ENCODE results near the gene PKM. TPM values are rescaled to one million over a fixed set of nuclear protein-coding genes. Genes with fewer than 3 reads are reported as not detected.

PKM gene
- total RNA-seq, 1 donor from 2014 or later, result 452 TPM

GRCh38 chr15:72238586-72238985 is 7.6 kb upstream of the PKM start:
- Mint-ChIP-seq H3K27ac (no peak overlapping the region), H3K27me3 (ENCODE audit: low read depth) (no peaks in the 10 kb centered on the region), H3K4me3 (no peak overlapping the region)

DNA sequence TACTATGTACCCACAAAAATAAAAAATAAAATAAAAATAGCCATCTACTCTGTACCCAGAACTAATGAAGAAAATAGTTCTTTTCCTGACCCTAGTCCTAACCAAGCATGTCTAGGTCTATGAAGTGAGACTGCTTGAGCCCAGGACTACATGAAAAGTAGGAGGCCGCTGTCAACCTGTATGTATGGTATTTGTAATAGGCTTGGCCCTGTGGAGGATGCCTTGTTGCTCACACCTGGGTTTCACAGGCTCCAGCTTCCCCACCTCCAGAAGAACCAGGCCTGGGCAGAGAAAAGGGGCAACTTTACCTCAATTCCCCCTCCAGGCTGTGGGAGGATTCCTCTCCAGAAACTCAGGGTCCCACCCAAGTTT is 6.8 kb upstream of the PKM start:
- Mint-ChIP-seq H3K27ac (no peak overlapping the region), H3K27me3 (ENCODE audit: low read depth) (no peaks in the 10 kb centered on the region), H3K4me3 (no peak overlapping the region), H3K4me1 (peaks cover 2% of the 10 kb centered on the region), H3K36me3 (peaks cover 18% of the 10 kb centered on the region), H3K9me3 (no peaks in the 10 kb centered on the region)
- no peak for DNase-seq (ENCODE audit: low spot score in 2 of 2, unreplicated experiment in 2 of 2)
- TF ChIP-seq, protein P1, sequence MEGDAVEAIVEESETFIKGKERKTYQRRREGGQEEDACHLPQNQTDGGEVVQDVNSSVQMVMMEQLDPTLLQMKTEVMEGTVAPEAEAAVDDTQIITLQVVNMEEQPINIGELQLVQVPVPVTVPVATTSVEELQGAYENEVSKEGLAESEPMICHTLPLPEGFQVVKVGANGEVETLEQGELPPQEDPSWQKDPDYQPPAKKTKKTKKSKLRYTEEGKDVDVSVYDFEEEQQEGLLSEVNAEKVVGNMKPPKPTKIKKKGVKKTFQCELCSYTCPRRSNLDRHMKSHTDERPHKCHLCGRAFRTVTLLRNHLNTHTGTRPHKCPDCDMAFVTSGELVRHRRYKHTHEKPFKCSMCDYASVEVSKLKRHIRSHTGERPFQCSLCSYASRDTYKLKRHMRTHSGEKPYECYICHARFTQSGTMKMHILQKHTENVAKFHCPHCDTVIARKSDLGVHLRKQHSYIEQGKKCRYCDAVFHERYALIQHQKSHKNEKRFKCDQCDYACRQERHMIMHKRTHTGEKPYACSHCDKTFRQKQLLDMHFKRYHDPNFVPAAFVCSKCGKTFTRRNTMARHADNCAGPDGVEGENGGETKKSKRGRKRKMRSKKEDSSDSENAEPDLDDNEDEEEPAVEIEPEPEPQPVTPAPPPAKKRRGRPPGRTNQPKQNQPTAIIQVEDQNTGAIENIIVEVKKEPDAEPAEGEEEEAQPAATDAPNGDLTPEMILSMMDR (IDR thresholded peaks at IDR 0.05; ENCODE audit: unreplicated experiment), result no peak

More at GRCh38 chr15:72238586-72238985, 7.6 kb upstream of the PKM start:
- TF ChIP-seq, protein P1 (IDR thresholded peaks at IDR 0.05; ENCODE audit: unreplicated experiment), result no peak
- Mint-ChIP-seq H3K4me1 (no peaks in the 10 kb centered on the region), H3K36me3 (peaks cover 21% of the 10 kb centered on the region), H3K9me3 (no peaks in the 10 kb centered on the region)
- no peak for DNase-seq (ENCODE audit: low spot score in 2 of 2, unreplicated experiment in 2 of 2)

DNA sequence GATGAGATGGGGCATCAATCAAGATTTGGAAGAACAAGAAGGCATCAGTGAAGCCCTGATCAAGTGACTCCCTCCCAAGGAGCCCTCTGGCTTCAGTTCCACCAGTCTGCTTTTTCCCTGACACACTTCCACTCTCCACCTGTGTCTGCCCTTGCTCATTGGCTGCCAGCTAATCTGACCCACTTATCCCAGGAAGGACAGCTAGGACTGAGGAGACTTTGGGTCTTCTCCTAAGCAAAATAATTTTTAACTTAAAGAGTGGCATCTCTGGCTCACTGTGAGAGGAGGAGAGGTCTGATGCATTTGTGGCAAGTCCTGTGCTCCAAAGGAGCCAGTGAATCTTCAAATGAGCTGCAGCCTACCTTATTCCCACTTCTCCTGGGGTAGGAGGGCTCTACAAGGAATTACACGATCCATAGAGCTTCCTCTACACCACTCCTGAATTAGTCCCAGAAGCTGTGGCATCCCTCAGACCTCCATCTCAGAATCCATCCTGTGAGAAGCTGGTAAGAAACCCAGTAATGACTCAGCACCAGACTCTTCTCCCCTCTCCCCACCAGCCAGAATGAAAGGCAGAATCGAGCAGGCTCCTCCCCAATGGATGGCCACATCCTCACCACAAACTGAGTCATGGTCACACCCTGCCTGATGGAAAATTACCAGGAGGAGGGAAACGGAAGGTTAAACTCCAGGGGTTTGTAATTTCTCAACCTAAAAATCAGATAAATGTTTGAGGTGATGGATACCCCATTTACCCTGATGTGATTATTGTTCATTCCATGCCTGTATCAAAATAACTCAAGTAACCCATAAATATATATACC is 6.3 kb upstream of the PKM start:
- TF ChIP-seq, protein P1 (IDR thresholded peaks at IDR 0.05; ENCODE audit: unreplicated experiment), result no peak
- Mint-ChIP-seq H3K36me3 (peaks cover 12% of the 10 kb centered on the region), H3K27ac (no peak overlapping the region), H3K9me3 (no peaks in the 10 kb centered on the region), H3K4me1 (peaks cover 8% of the 10 kb centered on the region), H3K27me3 (ENCODE audit: low read depth) (no peaks in the 10 kb centered on the region), H3K4me3 (no peak overlapping the region)
- DNase-seq (ENCODE audit: low spot score in 2 of 2, unreplicated experiment in 2 of 2), result no peak

DNA sequence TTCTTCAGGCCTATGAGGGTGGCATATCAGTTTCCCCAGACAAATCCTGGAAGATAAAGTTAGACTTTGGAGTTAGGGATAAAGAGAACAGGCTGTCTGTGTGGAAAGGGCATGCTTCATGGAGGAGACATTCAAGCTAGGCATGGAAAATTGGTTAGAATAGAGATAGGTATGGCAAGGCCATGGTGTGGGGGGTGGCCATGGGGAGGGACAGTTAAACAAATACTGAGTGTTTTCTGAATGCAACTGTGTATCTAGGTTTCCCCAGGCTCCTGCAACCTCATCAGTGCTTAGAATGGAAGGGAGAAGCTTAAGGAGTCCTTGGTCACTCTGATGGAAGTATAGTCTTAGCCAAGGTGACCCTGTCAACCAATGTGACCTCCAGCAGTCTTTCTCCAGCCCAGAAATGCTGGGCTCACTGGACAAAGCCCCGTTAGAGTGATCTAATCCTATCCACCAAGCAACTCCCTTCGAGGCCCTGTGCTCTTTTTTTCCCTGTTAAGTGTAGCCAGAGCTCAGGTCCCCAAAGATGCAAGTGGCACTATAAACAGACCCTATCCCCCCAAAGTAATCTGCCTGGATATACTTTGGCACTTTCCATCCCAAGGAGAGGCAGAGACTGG is 5.5 kb upstream of the PKM start:
- no peak for DNase-seq (ENCODE audit: low spot score in 2 of 2, unreplicated experiment in 2 of 2)
- Mint-ChIP-seq H3K36me3 (peaks cover 6% of the 10 kb centered on the region), H3K27ac (no peak overlapping the region), H3K4me1 (peaks cover 15% of the 10 kb centered on the region), H3K4me3 (no peak overlapping the region), H3K9me3 (no peaks in the 10 kb centered on the region), H3K27me3 (ENCODE audit: low read depth) (no peaks in the 10 kb centered on the region)
- TF ChIP-seq, protein P1 (IDR thresholded peaks at IDR 0.05; ENCODE audit: unreplicated experiment), result no peak

DNA sequence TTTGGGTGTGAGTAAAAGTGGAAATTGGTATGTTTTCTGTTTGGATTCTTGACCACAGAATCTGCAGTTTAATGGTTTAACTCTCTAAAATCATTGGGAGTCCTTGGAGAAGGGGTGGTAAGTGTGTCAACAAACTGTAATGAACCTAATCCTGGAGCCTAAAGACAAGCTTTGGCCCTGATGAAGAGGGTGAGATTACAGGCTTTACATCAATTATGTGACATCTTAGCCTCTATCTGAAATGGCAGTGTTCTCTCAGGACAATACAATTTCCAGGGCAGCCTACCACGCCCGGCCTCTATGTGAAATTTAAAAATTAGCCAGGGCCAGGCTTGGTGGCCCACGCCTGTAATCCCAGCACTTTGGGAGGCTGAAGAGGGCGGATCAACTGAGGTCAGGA is 4.3 kb upstream of the PKM start:
- H3K27ac Mint-ChIP-seq, result no peak overlapping the region
- H3K4me3 Mint-ChIP-seq, result no peak overlapping the region
- no peaks in the 10 kb centered on the region for H3K36me3 Mint-ChIP-seq
- TF ChIP-seq, protein P1 (IDR thresholded peaks at IDR 0.05; ENCODE audit: unreplicated experiment), result no peak
- DNase-seq (ENCODE audit: low spot score in 2 of 2, unreplicated experiment in 2 of 2), result no peak
- no peaks in the 10 kb centered on the region for H3K9me3 Mint-ChIP-seq
- no peaks in the 10 kb centered on the region for H3K27me3 Mint-ChIP-seq (ENCODE audit: low read depth)
- H3K4me1 Mint-ChIP-seq, result peaks cover 16% of the 10 kb centered on the region

All from mesothelial cell of epicardium (in vitro differentiated cells).